Smooth muscle cell (in vitro differentiated cells): Measurements from ENCODE around the gene SYNE2. TPM values are rescaled to one million over a fixed set of nuclear protein-coding genes. Genes with fewer than 3 reads are reported as not detected.

Source experiments
- DNase-seq: peaks from one replicate; lab custom pipeline; 2025; ENCODE audit not compliant: unreplicated experiment; lab: John Stamatoyannopoulos, UW
- H2AFZ ChIP-seq: fragments of 200-600 bp; sonication (generic); 2 replicates; pipeline ENCODE4 v1.6.0; 2016; ENCODE audit warnings: antibody characterized with exemption, low read depth, mild to moderate bottlenecking
- H3F3A ChIP-seq: fragments of 200-600 bp; sonication (generic); 2 replicates; pipeline ENCODE4 v1.6.0; 2017; ENCODE audit warnings: antibody characterized with exemption, low read depth
- H3K27ac ChIP-seq: fragments of 200-600 bp; sonication (generic); 2 replicates; pipeline ENCODE4 v1.5.1; 2016; ENCODE audit warnings: low read depth, mild to moderate bottlenecking
- H3K27me3 ChIP-seq: fragments of 200-600 bp; sonication (generic); 2 replicates; pipeline ENCODE4 v1.6.1; 2016; ENCODE audit warnings: low read depth, mild to moderate bottlenecking
- H3K36me3 ChIP-seq: fragments of 200-600 bp; sonication (generic); 2 replicates; pipeline ENCODE4 v1.5.1; 2016; ENCODE audit warnings: low read depth
- H3K4me1 ChIP-seq: fragments of 200-600 bp; sonication (generic); 2 replicates; pipeline ENCODE4 v1.5.1; 2016; ENCODE audit warnings: low read depth
- H3K4me2 ChIP-seq: fragments of 200-600 bp; sonication (generic); 2 replicates; pipeline ENCODE4 v1.6.0; 2016; ENCODE audit warnings: mild to moderate bottlenecking
- H3K4me3 ChIP-seq: fragments of 200-600 bp; sonication (generic); 2 replicates; pipeline ENCODE4 v1.5.1; 2016; ENCODE audit warnings: mild to moderate bottlenecking
- H3K79me2 ChIP-seq: fragments of 200-600 bp; sonication (generic); 2 replicates; pipeline ENCODE4 v1.6.0; 2016; ENCODE audit warnings: low read depth, mild to moderate bottlenecking
- H3K9ac ChIP-seq: fragments of 200-600 bp; sonication (generic); 2 replicates; pipeline ENCODE4 v1.6.0; 2016; ENCODE audit warnings: low read depth
- H3K9me3 ChIP-seq: fragments of 200-600 bp; sonication (generic); replicated peaks from 2 replicates; pipeline ENCODE4 v1.5.1; 2016; ENCODE audit warnings: low read depth
- H4K20me1 ChIP-seq: fragments of 200-600 bp; sonication (generic); 2 replicates; pipeline ENCODE4 v1.6.0; 2016; ENCODE audit warnings: low read depth
- CTCF ChIP-seq: fragments of 200-600 bp; sonication (generic); IDR thresholded peaks from 2 replicates; pipeline ENCODE4 v1.5.1; 2017; ENCODE audit warnings: borderline replicate concordance, mild to moderate bottlenecking, antibody characterized with exemption; ENCODE audit not compliant: insufficient read depth, poor library complexity, severe bottlenecking
- WGBS: methylation state at CpG from one replicate; pipeline ENCODE4 v1.1.7; 2016; ENCODE audit warnings: low lambda C conversion rate; 5-methylcytosine and 5-hydroxymethylcytosine counted together
- polyA plus RNA-seq: library from polyadenylated mRNA; unstranded; fragments of >200 nt; fragmentation: Nextera tagmentation; extraction: Ambion mirVana; gene quantifications from 2 replicates; pipeline ENCODE4 v1.2.1, GENCODE V29; 2016
- total RNA-seq: library from RNA; depleted of rRNA; stranded (reverse); fragments of >200 nt; gene quantifications from 2 replicates; pipeline ENCODE4 v1.2.3, GENCODE V29; 2014

SYNE2 gene
- total and polyA plus RNA-seq, 2 experiments from 2014 or later = 4.8 to 20.9 TPM

DNA sequence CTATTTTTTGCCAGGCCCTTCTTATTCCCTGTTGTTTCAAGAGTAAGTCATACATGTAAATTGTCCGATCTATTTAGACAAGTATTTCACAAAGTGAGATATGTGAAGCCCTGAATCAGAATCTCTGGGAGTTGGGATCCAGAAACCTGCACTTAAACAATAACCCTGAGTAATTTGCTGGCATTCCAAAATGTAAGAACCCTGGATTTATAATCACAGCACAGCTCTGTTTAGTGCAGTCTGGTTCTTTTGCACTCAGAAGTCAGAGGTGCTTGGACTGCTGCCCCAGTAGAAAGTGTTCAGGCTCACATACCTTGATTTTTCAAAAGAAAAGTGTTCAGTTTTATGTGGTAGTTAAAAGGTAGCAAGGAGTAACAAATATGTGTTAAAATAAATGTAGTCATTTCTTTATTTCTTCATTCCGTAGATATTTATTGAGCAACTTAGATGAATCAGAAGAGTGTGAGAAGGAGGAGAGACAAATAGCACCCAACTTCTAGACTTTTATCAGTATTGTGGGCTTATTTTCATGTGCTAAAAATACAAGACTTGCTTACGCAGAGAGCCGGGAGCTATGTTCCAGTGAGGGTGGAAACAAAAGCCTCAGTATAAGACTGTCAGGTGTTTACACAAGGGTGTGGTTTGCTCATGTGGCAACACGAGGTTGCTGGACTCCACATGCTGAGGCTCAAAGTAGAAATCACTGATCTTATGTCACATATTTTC is 70.1 kb downstream of the SYNE2 start:
- Histone ChIP-seq H3K4me3 (no peak overlapping the region), H3F3A (no peaks in the 10 kb centered on the region), H3K4me2 (no peak overlapping the region), H3K79me2 (no peaks in the 10 kb centered on the region), H3K9me3 (no peaks in the 10 kb centered on the region), H3K9ac (no peak overlapping the region), H3K27ac (peak overlapping the region; percentile 35), H3K4me1 (no peaks in the 10 kb centered on the region), H4K20me1 (no peaks in the 10 kb centered on the region), H3K27me3 (no peaks in the 10 kb centered on the region), H2AFZ (no peak overlapping the region), H3K36me3 (no peaks in the 10 kb centered on the region)
- DNase-seq = no peak
- TF ChIP-seq CTCF = no peak
- WGBS = 68% methylated on average over 5 of the region's 5 CpGs

DNA sequence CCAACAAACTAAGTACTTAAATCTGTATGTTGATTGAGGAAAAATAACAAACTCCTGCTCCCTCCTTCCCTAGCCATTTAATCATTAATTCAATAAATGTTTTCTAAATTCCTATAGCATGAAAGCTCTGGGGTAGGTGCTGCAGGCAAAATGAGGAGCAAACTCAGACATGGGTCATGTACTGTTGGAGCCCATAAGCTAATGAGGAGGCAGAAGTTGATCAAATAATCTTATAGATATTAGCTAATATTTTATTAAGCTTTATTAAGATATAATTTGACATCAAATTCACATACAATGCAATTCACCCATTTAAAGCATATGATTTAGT is 70.6 kb downstream of the SYNE2 start:
- H3K9ac ChIP-seq = no peak overlapping the region

DNA sequence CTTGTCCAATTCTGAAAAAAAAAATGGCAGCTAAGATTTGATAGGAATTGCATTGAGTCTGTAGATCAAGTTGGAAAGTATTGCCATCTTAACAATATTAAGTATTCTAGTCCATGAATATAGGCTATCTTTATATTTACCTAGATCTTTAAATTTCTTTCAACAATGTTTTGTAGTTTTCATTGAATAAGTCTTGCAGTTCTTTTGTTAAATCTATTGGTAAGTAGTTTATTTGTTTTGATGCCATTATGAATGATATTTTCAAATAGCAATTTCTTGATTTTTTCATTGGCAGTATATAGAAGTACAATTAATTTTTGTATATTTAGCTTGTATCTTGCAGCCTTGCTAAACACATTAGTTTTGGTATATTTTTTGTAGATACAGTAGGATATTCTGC is 71.6 kb downstream of the SYNE2 start:
- no peak for TF ChIP-seq CTCF
- H3K4me1 ChIP-seq = no peaks in the 10 kb centered on the region

More for the DNA sequence above, 70.6 kb downstream of the SYNE2 start:
- Histone ChIP-seq H3K27ac (peak overlapping the region; percentile 24), H3K9me3 (no peaks in the 10 kb centered on the region), H3K4me2 (no peak overlapping the region), H3K27me3 (no peaks in the 10 kb centered on the region), H2AFZ (no peak overlapping the region), H3K79me2 (no peaks in the 10 kb centered on the region), H3F3A (no peaks in the 10 kb centered on the region), H3K4me3 (no peak overlapping the region), H3K4me1 (no peaks in the 10 kb centered on the region), H3K36me3 (no peaks in the 10 kb centered on the region), H4K20me1 (no peaks in the 10 kb centered on the region)
- no peak for DNase-seq
- TF ChIP-seq CTCF = no peak

GRCh38 chr14:63926641-63927040 is 73.8 kb downstream of the SYNE2 start:
- no peak overlapping the region for H3K9ac ChIP-seq
- H3K79me2 ChIP-seq = no peaks in the 10 kb centered on the region
- no peaks in the 10 kb centered on the region for H3K27me3 ChIP-seq
- no peak for TF ChIP-seq CTCF
- H3F3A ChIP-seq = no peaks in the 10 kb centered on the region
- no peak overlapping the region for H3K4me3 ChIP-seq
- H3K4me1 ChIP-seq = no peaks in the 10 kb centered on the region
- WGBS = 100% methylated on average over 2 of the region's 2 CpGs
- no peaks in the 10 kb centered on the region for H4K20me1 ChIP-seq
- H3K27ac ChIP-seq = no peak overlapping the region
- no peak overlapping the region for H2AFZ ChIP-seq
- no peaks in the 10 kb centered on the region for H3K36me3 ChIP-seq
- no peak overlapping the region for H3K4me2 ChIP-seq
- DNase-seq = no peak
- H3K9me3 ChIP-seq = no peaks in the 10 kb centered on the region

More for the DNA sequence above, 71.6 kb downstream of the SYNE2 start:
- Histone ChIP-seq H3F3A (no peaks in the 10 kb centered on the region), H3K9me3 (no peaks in the 10 kb centered on the region), H3K4me3 (no peak overlapping the region), H4K20me1 (no peaks in the 10 kb centered on the region), H2AFZ (no peak overlapping the region), H3K79me2 (no peaks in the 10 kb centered on the region), H3K4me2 (no peak overlapping the region), H3K36me3 (no peaks in the 10 kb centered on the region), H3K9ac (no peak overlapping the region), H3K27me3 (no peaks in the 10 kb centered on the region), H3K27ac (no peak overlapping the region)
- DNase-seq = no peak
